ENCODE results near the gene NFYC. TPM values are rescaled to one million over a fixed set of nuclear protein-coding genes. Genes with fewer than 3 reads are reported as not detected.

Gene NFYC
- total and polyA plus RNA-seq, 2 experiments from 2014 or later = 36.2 to 42.7 TPM

- Histone ChIP-seq H3K27me3 (ENCODE audit: insufficient read depth) (no peaks in the 10 kb centered on the region), H3K79me2 (replicated peaks; ENCODE audit: insufficient read depth) (no peaks in the 10 kb centered on the region), H3F3A (replicated peaks; ENCODE audit: low read depth) (no peaks in the 10 kb centered on the region), H3K4me2 (no peak overlapping the region), H3K4me3 (no peak overlapping the region), H2AFZ (no peak overlapping the region), H3K36me3 (ENCODE audit: insufficient read depth) (no peaks in the 10 kb centered on the region), H3K4me1 (ENCODE audit: insufficient read depth) (peaks cover 23% of the 10 kb centered on the region), H3K27ac (ENCODE audit: low read depth) (no peak overlapping the region), H3K9me2 (ENCODE audit: insufficient read depth) (no peaks in the 10 kb centered on the region), H4K20me1 (replicated peaks; ENCODE audit: insufficient read depth) (no peaks in the 10 kb centered on the region)
- DNase-seq (ENCODE audit: low spot score) (no peak), ATAC-seq (no peak)
- H3K27me3 Mint-ChIP-seq (ENCODE audit: insufficient read depth, low read depth, poor library complexity) = peaks cover 12% of the 10 kb centered on the region
- H3K9me3 Mint-ChIP-seq = no peaks in the 10 kb centered on the region
- no peaks in the 10 kb centered on the region; the same call in 2 of the 3 replicates for H3K36me3 Mint-ChIP-seq (ENCODE audit: low read depth)
- no peak overlapping the region for H3K27ac Mint-ChIP-seq
- no peak for TF ChIP-seq NANOG (IDR thresholded peaks at IDR 0.05; ENCODE audit: borderline replicate concordance)
- TF ChIP-seq EZH2phosphoT487 (IDR thresholded peaks at IDR 0.05; ENCODE audit: unreplicated experiment) = no peak
- no peak for TF ChIP-seq POLR2AphosphoS5 (IDR thresholded peaks at IDR 0.05; ENCODE audit: low read depth)
- no peak for TF ChIP-seq ZNF462 (CRISPR knock-in tag; IDR thresholded peaks at IDR 0.05)
- TF ChIP-seq ETS1 (IDR thresholded peaks at IDR 0.05) = no peak
- TF ChIP-seq ZNF114 (CRISPR knock-in tag; IDR thresholded peaks at IDR 0.05) = no peak
- TF ChIP-seq CTCF (conservative IDR thresholded peaks at IDR 0.05; ENCODE audit: low read depth in 2 of 2) = no peak
- TF ChIP-seq ZNF331 (CRISPR knock-in tag; IDR thresholded peaks at IDR 0.05; ENCODE audit: low read depth) = no peak
- no peak overlapping the region; the same call in 2 of the 3 replicates for H3K4me3 Mint-ChIP-seq
- peaks cover 25% of the 10 kb centered on the region for H3K4me1 Mint-ChIP-seq
Measured at GRCh38 chr1:40808444-40808843, 116.9 kb downstream of the NFYC start.

Measured in GM23338 (cell line).